ENCODE results near the gene CYTH4. TPM values are rescaled to one million over a fixed set of nuclear protein-coding genes. Genes with fewer than 3 reads are reported as not detected.

Gene CYTH4
- total and polyA plus RNA-seq, 2 experiments from 2014 or later: not detected

DNA sequence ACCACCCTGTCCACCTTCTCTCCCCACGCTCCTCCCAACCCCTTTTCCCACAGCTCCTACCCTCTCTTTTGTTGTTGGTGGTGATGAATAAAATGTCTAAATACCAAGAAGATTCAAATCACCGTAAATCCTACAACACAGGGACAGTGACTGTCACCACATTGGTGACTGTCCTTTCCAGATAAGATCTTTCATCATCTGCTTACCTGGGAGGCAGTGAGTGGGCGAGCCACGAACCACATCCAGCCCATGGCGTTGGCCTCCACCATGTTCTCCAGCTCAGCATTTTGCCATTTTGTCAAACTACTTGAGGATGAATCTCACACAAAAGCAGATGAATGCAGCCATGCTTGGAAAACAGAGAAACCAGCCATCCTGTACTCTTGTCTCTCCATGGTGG lies 6.7 kb upstream of the CYTH4 start:
- Histone ChIP-seq H3F3A (replicated peaks; ENCODE audit: low read depth) (no peaks in the 10 kb centered on the region), H3K4me3 (no peak overlapping the region), H2AFZ (no peak overlapping the region), H3K4me1 (ENCODE audit: insufficient read depth) (no peaks in the 10 kb centered on the region), H3K9me2 (ENCODE audit: insufficient read depth) (no peaks in the 10 kb centered on the region), H3K4me2 (no peak overlapping the region), H3K27me3 (ENCODE audit: insufficient read depth) (no peaks in the 10 kb centered on the region), H4K20me1 (replicated peaks; ENCODE audit: insufficient read depth) (no peaks in the 10 kb centered on the region), H3K27ac (ENCODE audit: low read depth) (no peak overlapping the region), H3K79me2 (replicated peaks; ENCODE audit: insufficient read depth) (no peaks in the 10 kb centered on the region), H3K36me3 (ENCODE audit: insufficient read depth) (no peaks in the 10 kb centered on the region)
- TF ChIP-seq JUNB (IDR thresholded peaks at IDR 0.05; ENCODE audit: unreplicated experiment): no peak
- TF ChIP-seq, protein P1, sequence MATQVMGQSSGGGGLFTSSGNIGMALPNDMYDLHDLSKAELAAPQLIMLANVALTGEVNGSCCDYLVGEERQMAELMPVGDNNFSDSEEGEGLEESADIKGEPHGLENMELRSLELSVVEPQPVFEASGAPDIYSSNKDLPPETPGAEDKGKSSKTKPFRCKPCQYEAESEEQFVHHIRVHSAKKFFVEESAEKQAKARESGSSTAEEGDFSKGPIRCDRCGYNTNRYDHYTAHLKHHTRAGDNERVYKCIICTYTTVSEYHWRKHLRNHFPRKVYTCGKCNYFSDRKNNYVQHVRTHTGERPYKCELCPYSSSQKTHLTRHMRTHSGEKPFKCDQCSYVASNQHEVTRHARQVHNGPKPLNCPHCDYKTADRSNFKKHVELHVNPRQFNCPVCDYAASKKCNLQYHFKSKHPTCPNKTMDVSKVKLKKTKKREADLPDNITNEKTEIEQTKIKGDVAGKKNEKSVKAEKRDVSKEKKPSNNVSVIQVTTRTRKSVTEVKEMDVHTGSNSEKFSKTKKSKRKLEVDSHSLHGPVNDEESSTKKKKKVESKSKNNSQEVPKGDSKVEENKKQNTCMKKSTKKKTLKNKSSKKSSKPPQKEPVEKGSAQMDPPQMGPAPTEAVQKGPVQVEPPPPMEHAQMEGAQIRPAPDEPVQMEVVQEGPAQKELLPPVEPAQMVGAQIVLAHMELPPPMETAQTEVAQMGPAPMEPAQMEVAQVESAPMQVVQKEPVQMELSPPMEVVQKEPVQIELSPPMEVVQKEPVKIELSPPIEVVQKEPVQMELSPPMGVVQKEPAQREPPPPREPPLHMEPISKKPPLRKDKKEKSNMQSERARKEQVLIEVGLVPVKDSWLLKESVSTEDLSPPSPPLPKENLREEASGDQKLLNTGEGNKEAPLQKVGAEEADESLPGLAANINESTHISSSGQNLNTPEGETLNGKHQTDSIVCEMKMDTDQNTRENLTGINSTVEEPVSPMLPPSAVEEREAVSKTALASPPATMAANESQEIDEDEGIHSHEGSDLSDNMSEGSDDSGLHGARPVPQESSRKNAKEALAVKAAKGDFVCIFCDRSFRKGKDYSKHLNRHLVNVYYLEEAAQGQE (IDR thresholded peaks at IDR 0.05; ENCODE audit: unreplicated experiment): no peak
- no peak for TF ChIP-seq EZH2phosphoT487 (IDR thresholded peaks at IDR 0.05; ENCODE audit: unreplicated experiment)
- TF ChIP-seq, protein P2, sequence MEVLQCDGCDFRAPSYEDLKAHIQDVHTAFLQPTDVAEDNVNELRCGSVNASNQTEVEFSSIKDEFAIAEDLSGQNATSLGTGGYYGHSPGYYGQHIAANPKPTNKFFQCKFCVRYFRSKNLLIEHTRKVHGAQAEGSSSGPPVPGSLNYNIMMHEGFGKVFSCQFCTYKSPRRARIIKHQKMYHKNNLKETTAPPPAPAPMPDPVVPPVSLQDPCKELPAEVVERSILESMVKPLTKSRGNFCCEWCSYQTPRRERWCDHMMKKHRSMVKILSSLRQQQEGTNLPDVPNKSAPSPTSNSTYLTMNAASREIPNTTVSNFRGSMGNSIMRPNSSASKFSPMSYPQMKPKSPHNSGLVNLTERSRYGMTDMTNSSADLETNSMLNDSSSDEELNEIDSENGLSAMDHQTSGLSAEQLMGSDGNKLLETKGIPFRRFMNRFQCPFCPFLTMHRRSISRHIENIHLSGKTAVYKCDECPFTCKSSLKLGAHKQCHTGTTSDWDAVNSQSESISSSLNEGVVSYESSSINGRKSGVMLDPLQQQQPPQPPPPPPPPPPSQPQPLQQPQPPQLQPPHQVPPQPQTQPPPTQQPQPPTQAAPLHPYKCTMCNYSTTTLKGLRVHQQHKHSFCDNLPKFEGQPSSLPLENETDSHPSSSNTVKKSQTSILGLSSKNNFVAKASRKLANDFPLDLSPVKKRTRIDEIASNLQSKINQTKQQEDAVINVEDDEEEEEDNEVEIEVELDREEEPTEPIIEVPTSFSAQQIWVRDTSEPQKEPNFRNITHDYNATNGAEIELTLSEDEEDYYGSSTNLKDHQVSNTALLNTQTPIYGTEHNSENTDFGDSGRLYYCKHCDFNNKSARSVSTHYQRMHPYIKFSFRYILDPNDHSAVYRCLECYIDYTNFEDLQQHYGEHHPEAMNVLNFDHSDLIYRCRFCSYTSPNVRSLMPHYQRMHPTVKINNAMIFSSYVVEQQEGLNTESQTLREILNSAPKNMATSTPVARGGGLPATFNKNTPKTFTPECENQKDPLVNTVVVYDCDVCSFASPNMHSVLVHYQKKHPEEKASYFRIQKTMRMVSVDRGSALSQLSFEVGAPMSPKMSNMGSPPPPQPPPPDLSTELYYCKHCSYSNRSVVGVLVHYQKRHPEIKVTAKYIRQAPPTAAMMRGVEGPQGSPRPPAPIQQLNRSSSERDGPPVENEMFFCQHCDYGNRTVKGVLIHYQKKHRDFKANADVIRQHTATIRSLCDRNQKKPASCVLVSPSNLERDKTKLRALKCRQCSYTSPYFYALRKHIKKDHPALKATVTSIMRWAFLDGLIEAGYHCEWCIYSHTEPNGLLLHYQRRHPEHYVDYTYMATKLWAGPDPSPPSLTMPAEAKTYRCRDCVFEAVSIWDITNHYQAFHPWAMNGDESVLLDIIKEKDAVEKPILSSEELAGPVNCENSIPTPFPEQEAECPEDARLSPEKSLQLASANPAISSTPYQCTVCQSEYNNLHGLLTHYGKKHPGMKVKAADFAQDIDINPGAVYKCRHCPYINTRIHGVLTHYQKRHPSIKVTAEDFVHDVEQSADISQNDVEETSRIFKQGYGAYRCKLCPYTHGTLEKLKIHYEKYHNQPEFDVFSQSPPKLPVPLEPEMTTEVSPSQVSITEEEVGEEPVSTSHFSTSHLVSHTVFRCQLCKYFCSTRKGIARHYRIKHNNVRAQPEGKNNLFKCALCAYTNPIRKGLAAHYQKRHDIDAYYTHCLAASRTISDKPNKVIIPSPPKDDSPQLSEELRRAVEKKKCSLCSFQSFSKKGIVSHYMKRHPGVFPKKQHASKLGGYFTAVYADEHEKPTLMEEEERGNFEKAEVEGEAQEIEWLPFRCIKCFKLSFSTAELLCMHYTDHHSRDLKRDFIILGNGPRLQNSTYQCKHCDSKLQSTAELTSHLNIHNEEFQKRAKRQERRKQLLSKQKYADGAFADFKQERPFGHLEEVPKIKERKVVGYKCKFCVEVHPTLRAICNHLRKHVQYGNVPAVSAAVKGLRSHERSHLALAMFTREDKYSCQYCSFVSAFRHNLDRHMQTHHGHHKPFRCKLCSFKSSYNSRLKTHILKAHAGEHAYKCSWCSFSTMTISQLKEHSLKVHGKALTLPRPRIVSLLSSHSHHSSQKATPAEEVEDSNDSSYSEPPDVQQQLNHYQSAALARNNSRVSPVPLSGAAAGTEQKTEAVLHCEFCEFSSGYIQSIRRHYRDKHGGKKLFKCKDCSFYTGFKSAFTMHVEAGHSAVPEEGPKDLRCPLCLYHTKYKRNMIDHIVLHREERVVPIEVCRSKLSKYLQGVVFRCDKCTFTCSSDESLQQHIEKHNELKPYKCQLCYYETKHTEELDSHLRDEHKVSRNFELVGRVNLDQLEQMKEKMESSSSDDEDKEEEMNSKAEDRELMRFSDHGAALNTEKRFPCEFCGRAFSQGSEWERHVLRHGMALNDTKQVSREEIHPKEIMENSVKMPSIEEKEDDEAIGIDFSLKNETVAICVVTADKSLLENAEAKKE (CRISPR knock-in tag; IDR thresholded peaks at IDR 0.05): no peak
- TF ChIP-seq CREB1 (CRISPR knock-in tag; IDR thresholded peaks at IDR 0.05; ENCODE audit: low read depth): no peak
- Mint-ChIP-seq H3K27me3 (ENCODE audit: insufficient read depth, low read depth, poor library complexity) (peaks cover 8% of the 10 kb centered on the region), H3K9me3 (no peaks in the 10 kb centered on the region), H3K4me3 (no peak overlapping the region), H3K27ac (no peak overlapping the region), H3K36me3 (ENCODE audit: low read depth) (no peaks in the 10 kb centered on the region), H3K4me1 (no peaks in the 10 kb centered on the region; the same call in 2 of the 3 replicates)
- DNase-seq (ENCODE audit: low spot score): no peak
- no peak for ATAC-seq

Data from GM23338 (cell line).